WERI-Rb-1 (cell line): Measurements from ENCODE around the gene GNG11.
"Not testable (repeated sequence)": the region's sequence is repeated elsewhere in the genome, so short reads cannot be mapped to it uniquely, and the experiment has no call there.

Experiments used
- DNase-seq: peaks from one replicate; pipeline ENCODE4 v3.0.0-alpha.2; 2020
- H3K27ac ChIP-seq: fragments of 250-450 bp; sonication (Bioruptor Pico); 2 replicates; pipeline ENCODE4 v1.5.1; 2020; ENCODE audit warnings: mild to moderate bottlenecking, moderate library complexity
- H3K27me3 ChIP-seq: fragments of 250-450 bp; sonication (Bioruptor Pico); 2 replicates; pipeline ENCODE4 v1.5.1; 2021; ENCODE audit warnings: mild to moderate bottlenecking, low read depth, moderate library complexity; ENCODE audit not compliant: insufficient read depth, severe bottlenecking
- H3K36me3 ChIP-seq: fragments of 250-450 bp; sonication (Bioruptor Pico); 2 replicates; pipeline ENCODE4 v1.5.1; 2020; ENCODE audit warnings: mild to moderate bottlenecking, moderate library complexity
- H3K4me3 ChIP-seq: 2 replicates; pipeline ENCODE4 v1.5.1; 2011; ENCODE audit warnings: low read depth, mild to moderate bottlenecking, control low read depth, low read length
- H3K9me3 ChIP-seq: fragments of 250-450 bp; sonication (Bioruptor Pico); 2 replicates; pipeline ENCODE4 v1.5.1; 2021; ENCODE audit warnings: mild to moderate bottlenecking, moderate library complexity; ENCODE audit not compliant: severe bottlenecking
- TF ChIP-seq, protein P1 (sequence below): IDR thresholded peaks from 2 replicates; pipeline ENCODE4 v1.5.1; 2011; ENCODE audit warnings: low read depth, mild to moderate bottlenecking, control low read depth, inconsistent platforms, low read length

The GNG11 gene

DNA sequence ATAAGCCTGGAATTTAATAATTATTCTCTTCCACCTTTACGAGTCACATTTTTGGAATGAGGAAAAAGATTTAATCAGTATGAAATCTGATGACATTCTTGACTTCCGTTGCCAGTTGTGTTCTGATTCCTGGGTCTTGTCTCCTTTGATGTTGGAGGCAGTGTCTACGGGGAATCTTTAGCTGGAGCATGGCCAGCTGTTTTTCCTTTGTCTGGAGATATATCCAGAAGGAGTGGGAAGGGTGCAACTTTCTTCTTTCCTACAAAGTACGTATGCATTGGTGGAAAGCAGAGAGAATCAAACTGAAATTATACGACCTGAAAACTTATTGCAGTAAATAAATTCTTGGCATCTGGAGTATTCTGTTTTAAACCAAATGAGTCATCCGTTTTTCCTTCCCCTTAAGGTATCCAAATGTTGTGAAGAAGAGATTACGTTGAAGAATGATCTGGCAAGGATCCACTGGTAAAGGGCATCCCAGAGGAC, 6.9 kb upstream of the GNG11 start:
- no peak for DNase-seq
- Histone ChIP-seq H3K27ac (no peak overlapping the region), H3K36me3 (no peaks in the 10 kb centered on the region)

DNA sequence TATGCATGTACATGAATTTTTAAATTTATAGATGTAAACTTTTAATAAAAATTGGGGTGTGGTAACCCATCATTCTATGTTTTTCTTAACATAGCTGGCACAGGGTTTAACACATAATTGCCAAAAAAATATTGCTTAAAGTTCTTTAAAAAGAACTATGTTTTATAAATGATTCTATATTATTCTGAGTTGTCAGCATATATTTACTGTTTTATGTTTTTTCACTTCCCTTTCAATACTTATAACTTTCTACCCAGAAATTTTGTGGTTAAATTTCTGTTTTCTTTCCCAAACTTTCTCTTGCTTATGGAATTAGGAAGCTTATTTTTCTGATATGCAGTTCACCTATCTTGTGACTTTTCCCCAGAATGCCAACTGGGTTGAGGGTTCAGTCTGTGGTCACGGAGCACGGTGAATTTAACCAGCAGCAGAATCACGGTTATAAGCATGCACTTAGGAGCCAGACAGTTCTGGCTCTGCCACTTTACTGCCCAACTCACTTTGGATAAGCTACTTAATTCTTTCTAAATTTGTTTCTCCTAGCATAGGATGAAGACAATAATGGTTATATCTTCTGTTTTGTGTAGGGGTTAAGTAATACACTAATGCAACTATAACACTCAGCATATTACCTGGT, 6.2 kb upstream of the GNG11 start:
- not testable (repeated sequence) for H3K27me3 ChIP-seq, H3K9me3 ChIP-seq, H3K36me3 ChIP-seq, DNase-seq, H3K27ac ChIP-seq, H3K4me3 ChIP-seq

More for the DNA sequence above, 6.9 kb upstream of the GNG11 start:
- Histone ChIP-seq H3K4me3 (no peak overlapping the region), H3K9me3 (no peaks in the 10 kb centered on the region), H3K27me3 (no peaks in the 10 kb centered on the region)
- TF ChIP-seq, protein P1, sequence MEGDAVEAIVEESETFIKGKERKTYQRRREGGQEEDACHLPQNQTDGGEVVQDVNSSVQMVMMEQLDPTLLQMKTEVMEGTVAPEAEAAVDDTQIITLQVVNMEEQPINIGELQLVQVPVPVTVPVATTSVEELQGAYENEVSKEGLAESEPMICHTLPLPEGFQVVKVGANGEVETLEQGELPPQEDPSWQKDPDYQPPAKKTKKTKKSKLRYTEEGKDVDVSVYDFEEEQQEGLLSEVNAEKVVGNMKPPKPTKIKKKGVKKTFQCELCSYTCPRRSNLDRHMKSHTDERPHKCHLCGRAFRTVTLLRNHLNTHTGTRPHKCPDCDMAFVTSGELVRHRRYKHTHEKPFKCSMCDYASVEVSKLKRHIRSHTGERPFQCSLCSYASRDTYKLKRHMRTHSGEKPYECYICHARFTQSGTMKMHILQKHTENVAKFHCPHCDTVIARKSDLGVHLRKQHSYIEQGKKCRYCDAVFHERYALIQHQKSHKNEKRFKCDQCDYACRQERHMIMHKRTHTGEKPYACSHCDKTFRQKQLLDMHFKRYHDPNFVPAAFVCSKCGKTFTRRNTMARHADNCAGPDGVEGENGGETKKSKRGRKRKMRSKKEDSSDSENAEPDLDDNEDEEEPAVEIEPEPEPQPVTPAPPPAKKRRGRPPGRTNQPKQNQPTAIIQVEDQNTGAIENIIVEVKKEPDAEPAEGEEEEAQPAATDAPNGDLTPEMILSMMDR, result no peak

- not testable (repeated sequence) for H3K36me3 ChIP-seq
Measured at GRCh38 chr7:93915888-93916287, 5.6 kb upstream of the GNG11 start.

GRCh38 chr7:93916315-93916714, 5.2 kb upstream of the GNG11 start:
- not testable (repeated sequence) for H3K27ac ChIP-seq, H3K27me3 ChIP-seq, H3K36me3 ChIP-seq, DNase-seq, H3K4me3 ChIP-seq, H3K9me3 ChIP-seq

More at GRCh38 chr7:93915888-93916287, 5.6 kb upstream of the GNG11 start:
- H3K27ac ChIP-seq, DNase-seq, H3K27me3 ChIP-seq, H3K9me3 ChIP-seq, H3K4me3 ChIP-seq: not testable (repeated sequence)

DNA sequence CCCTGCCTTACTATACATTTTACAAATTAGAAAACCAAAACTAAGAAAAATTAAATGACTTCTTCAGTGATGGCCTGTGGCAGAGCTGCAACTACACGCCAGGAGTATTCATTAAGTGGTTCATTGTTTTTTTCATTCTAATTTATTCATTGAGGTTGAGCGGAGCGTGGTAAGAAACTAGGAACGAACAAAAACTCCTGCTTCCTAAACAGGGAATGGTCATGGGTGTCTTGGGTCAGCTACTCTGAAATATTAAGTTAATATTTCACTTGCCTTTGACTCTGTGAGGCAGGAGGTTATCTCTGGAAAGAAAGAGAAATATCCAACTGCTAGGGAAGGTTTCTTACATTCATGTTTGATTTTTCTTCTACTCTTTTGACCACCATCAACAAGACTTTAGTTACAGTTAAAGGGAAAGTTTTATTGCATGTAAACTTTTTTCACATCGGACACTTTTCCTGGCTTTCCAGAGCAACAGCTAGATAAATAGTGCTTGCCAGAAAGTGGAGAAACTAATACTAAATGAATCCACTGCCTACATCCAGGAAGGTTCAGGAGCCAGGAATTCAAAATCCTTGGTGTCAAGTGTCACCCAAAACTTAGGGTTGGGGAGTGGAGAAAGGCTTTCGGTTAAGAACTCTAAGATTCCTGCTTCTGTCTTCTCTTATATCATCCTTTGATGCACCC, 896 bp upstream of the GNG11 start:
- DNase-seq, result no peak
- Histone ChIP-seq H3K27ac (no peak overlapping the region), H3K27me3 (no peaks in the 10 kb centered on the region), H3K4me3 (no peak overlapping the region), H3K36me3 (no peaks in the 10 kb centered on the region), H3K9me3 (no peaks in the 10 kb centered on the region)
- TF ChIP-seq, protein P1, result no peak

DNA sequence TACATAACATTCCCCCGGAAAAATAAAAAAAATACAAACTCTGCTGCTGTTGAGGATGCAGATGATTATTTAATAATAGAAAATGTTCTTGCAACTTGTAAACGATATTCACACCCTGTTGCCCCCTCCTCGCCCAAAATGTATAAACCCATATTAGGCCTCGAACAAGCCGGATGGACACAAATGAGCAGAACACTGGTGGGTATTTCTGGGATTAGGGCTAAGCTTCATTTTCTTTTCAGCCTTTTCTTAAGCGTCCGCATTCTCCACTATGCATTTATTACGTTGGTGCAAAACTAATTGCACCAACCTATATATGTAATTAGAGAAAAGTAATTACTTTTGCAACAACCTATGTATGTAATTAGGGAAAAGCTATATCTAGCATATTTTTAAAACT, 349 bp upstream of the GNG11 start:
- no peak overlapping the region for H3K4me3 ChIP-seq
- H3K9me3 ChIP-seq, result no peaks in the 10 kb centered on the region
- TF ChIP-seq, protein P1, result no peak
- no peak for DNase-seq
- no peaks in the 10 kb centered on the region for H3K27me3 ChIP-seq
- H3K27ac ChIP-seq, result no peak overlapping the region
- no peaks in the 10 kb centered on the region for H3K36me3 ChIP-seq

GRCh38 chr7:93923296-93923695, 1.8 kb downstream of the GNG11 start:
- Histone ChIP-seq H3K4me3 (no peak overlapping the region), H3K27ac (no peak overlapping the region)
- TF ChIP-seq, protein P1, result no peak

More at GRCh38 chr7:93923296-93923695, 1.8 kb downstream of the GNG11 start:
- no peaks in the 10 kb centered on the region for H3K9me3 ChIP-seq
- H3K36me3 ChIP-seq, result no peaks in the 10 kb centered on the region
- H3K27me3 ChIP-seq, result no peaks in the 10 kb centered on the region
- DNase-seq, result no peak
